ENCODE measurements around the gene SEMA3B. TPM values are rescaled to one million over a fixed set of nuclear protein-coding genes. Genes with fewer than 3 reads are reported as not detected.

SEMA3B gene
- total RNA-seq, 1 donor from 2014 or later, result 22.1 TPM

DNA sequence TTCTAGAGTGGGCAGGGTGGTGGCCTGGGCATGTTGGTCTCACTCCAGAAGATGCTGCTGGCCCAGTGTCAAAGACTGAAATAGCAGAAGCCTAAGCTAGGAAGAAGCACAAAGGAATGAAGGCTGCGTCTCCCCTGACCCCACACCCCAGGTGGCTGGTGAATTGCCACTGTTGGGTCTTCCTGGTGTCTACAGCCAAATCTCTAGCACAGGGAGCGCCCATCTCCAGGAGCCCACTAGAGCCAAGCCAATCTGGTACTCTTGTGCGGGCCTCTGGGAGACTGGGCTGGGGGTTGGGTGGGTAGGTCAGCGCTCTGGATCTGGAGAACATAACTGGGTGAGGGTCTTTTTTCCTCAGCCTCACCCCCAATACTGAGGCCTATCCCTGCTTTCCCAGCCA lies 58.2 kb downstream of the SEMA3B start:
- no peak for DNase-seq (ENCODE audit: low spot score)

Small RNA genes lying within 50 kb of the gene (microRNA-seq; reads per million reads assigned to microRNA genes)
- not detected for gene MIR5787 (ENCODE audit: borderline number of aligned reads)

Other genes with a start within 250 kb of the SEMA3B start
- gene RBM5, start 180.2 kb upstream of the SEMA3B start, total RNA-seq, result 132 TPM
- 51.5 TPM for gene SEMA3F, start 113.8 kb upstream of the SEMA3B start, total RNA-seq
- gene GNAT1, start 77.5 kb upstream of the SEMA3B start, total RNA-seq, result not detected
- gene SLC38A3, start 63.9 kb upstream of the SEMA3B start, total RNA-seq, result 0.39 TPM
- 309 TPM for gene GNAI2, start 32.9 kb upstream of the SEMA3B start, total RNA-seq
- not detected for gene LSMEM2, start 9.9 kb downstream of the SEMA3B start, total RNA-seq
- gene IFRD2, start 23.3 kb downstream of the SEMA3B start, total RNA-seq, result 105 TPM
- gene HYAL3, start 30.3 kb downstream of the SEMA3B start, total RNA-seq, result 1.4 TPM
- 10.2 TPM for gene NAA80, start 30.3 kb downstream of the SEMA3B start, total RNA-seq
- gene HYAL1, start 34.4 kb downstream of the SEMA3B start, total RNA-seq, result 11.2 TPM
- gene HYAL2, start 53.6 kb downstream of the SEMA3B start, total RNA-seq, result 118 TPM
- 27.4 TPM for gene TUSC2, start 59.1 kb downstream of the SEMA3B start, total RNA-seq
- gene RASSF1, start 71.7 kb downstream of the SEMA3B start, total RNA-seq, result 45.3 TPM
- gene ZMYND10, start 76.6 kb downstream of the SEMA3B start, total RNA-seq, result 0.71 TPM
- gene NPRL2, start 81.6 kb downstream of the SEMA3B start, total RNA-seq, result 17.3 TPM
- gene CYB561D2, start 81.7 kb downstream of the SEMA3B start, total RNA-seq, result 18.1 TPM
- 45.6 TPM for gene TMEM115, start 90.4 kb downstream of the SEMA3B start, total RNA-seq
- gene CACNA2D2, start 234.5 kb downstream of the SEMA3B start, total RNA-seq, result 0.45 TPM